H9 (cell line): ENCODE measurements around the gene UVSSA. TPM values are rescaled to one million over a fixed set of nuclear protein-coding genes. Genes with fewer than 3 reads are reported as not detected.

Experiments
- DNase-seq: peaks from one replicate; pipeline ENCODE4 v3.0.0-alpha.2; 2017
- H2AFZ ChIP-seq: one replicate; pipeline ENCODE4 v1.6.1; 2013; ENCODE audit warnings: mild to moderate bottlenecking, low read length, control low read depth, moderate library complexity
- H2AK5ac ChIP-seq: 2 replicates; pipeline ENCODE4 v1.6.1; 2013; ENCODE audit warnings: low read length, control low read depth, mixed read lengths; ENCODE audit not compliant: insufficient read length
- H2BK120ac ChIP-seq: one replicate; pipeline ENCODE4 v1.6.1; 2013; ENCODE audit warnings: low read depth, mild to moderate bottlenecking, low read length, control low read depth, inconsistent platforms; ENCODE audit not compliant: poor library complexity, severe bottlenecking
- H2BK12ac ChIP-seq: 2 replicates; pipeline ENCODE4 v1.6.1; 2013; ENCODE audit warnings: low read length, control low read depth, mixed read lengths, low read depth; ENCODE audit not compliant: insufficient read length
- H2BK15ac ChIP-seq: 2 replicates; pipeline ENCODE4 v1.6.1; 2013; ENCODE audit warnings: low read depth, low read length, control low read depth
- H2BK20ac ChIP-seq: one replicate; pipeline ENCODE4 v1.6.1; 2013; ENCODE audit warnings: low read depth, mild to moderate bottlenecking, low read length, control low read depth, inconsistent platforms; ENCODE audit not compliant: poor library complexity, severe bottlenecking
- H2BK5ac ChIP-seq: 2 replicates; pipeline ENCODE4 v1.6.1; 2013; ENCODE audit warnings: low read length, control low read depth, mixed read lengths; ENCODE audit not compliant: insufficient read length
- H3K14ac ChIP-seq: 2 replicates; pipeline ENCODE4 v1.6.1; 2013; ENCODE audit warnings: low read length, control low read depth; ENCODE audit not compliant: insufficient read depth
- H3K18ac ChIP-seq: 2 replicates; pipeline ENCODE4 v1.6.1; 2013; ENCODE audit warnings: low read depth, mild to moderate bottlenecking, mixed read lengths, low read length, control low read depth; ENCODE audit not compliant: insufficient read length
- H3K23ac ChIP-seq: 2 replicates; pipeline ENCODE4 v1.6.1; 2013; ENCODE audit warnings: low read length, control low read depth, mixed read lengths, low read depth; ENCODE audit not compliant: insufficient read length
- H3K23me2 ChIP-seq: 2 replicates; pipeline ENCODE4 v1.6.1; 2013; ENCODE audit warnings: low read depth, mild to moderate bottlenecking, mixed read lengths, low read length, control low read depth; ENCODE audit not compliant: insufficient read length, poor library complexity, severe bottlenecking
- H3K27ac ChIP-seq: 2 replicates; pipeline ENCODE4 v1.5.1; 2013; ENCODE audit warnings: low read length, control low read depth, mixed read lengths, low read depth; ENCODE audit not compliant: insufficient read length
- H3K27me3 ChIP-seq: 2 replicates; pipeline ENCODE4 v1.6.1; 2013; ENCODE audit warnings: low read length, control low read depth, inconsistent platforms; ENCODE audit not compliant: insufficient read depth
- H3K4ac ChIP-seq: 2 replicates; pipeline ENCODE4 v1.6.1; 2013; ENCODE audit warnings: low read depth, mild to moderate bottlenecking, control low read depth, inconsistent platforms, low read length, moderate library complexity
- H3K4me1 ChIP-seq: 2 replicates; pipeline ENCODE4 v1.6.1; 2013; ENCODE audit warnings: low read length, control low read depth, inconsistent platforms; ENCODE audit not compliant: insufficient read depth
- H3K4me2 ChIP-seq: 2 replicates; pipeline ENCODE4 v1.6.1; 2013; ENCODE audit warnings: low read length, control low read depth, mixed read lengths; ENCODE audit not compliant: insufficient read length, insufficient read depth
- H3K56ac ChIP-seq: 2 replicates; pipeline ENCODE4 v1.6.1; 2013; ENCODE audit warnings: low read depth, mild to moderate bottlenecking, mixed read lengths, low read length, control low read depth; ENCODE audit not compliant: insufficient read length
- H3K79me1 ChIP-seq: 2 replicates; pipeline ENCODE4 v1.6.1; 2013; ENCODE audit warnings: low read depth, mild to moderate bottlenecking, moderate library complexity, low read length, control low read depth, inconsistent platforms; ENCODE audit not compliant: insufficient read depth, poor library complexity, severe bottlenecking
- H3K79me2 ChIP-seq: 2 replicates; pipeline ENCODE4 v1.6.1; 2013; ENCODE audit warnings: low read length, control low read depth, inconsistent platforms; ENCODE audit not compliant: insufficient read depth
- H3K9ac ChIP-seq: 2 replicates; pipeline ENCODE4 v1.6.1; 2013; ENCODE audit warnings: low read length, control low read depth, mixed read lengths; ENCODE audit not compliant: insufficient read length; ENCODE audit errors: extremely low read depth
- H3K9me3 ChIP-seq: one replicate; pipeline ENCODE4 v1.6.1; 2013; ENCODE audit warnings: low read depth, low read length, inconsistent platforms; ENCODE audit not compliant: control insufficient read depth
- H3T11ph ChIP-seq: one replicate; pipeline ENCODE4 v1.6.1; 2013; ENCODE audit warnings: mild to moderate bottlenecking, low read length, control low read depth, inconsistent platforms
- H4K20me1 ChIP-seq: one replicate; pipeline ENCODE4 v1.6.1; 2013; ENCODE audit not compliant: control insufficient read depth, insufficient read length, insufficient read depth
- H4K5ac ChIP-seq: 2 replicates; pipeline ENCODE4 v1.6.1; 2013; ENCODE audit warnings: low read depth, mild to moderate bottlenecking, mixed read lengths, low read length, control low read depth; ENCODE audit not compliant: insufficient read length
- H4K8ac ChIP-seq: replicated peaks from 2 replicates; pipeline ENCODE4 v1.6.1; 2013; ENCODE audit warnings: low read length, control low read depth, mixed read lengths, low read depth; ENCODE audit not compliant: insufficient read length
- H4K91ac ChIP-seq: 2 replicates; pipeline ENCODE4 v1.6.1; 2013; ENCODE audit warnings: low read depth, mild to moderate bottlenecking, moderate library complexity, mixed read lengths, low read length, control low read depth; ENCODE audit not compliant: insufficient read length
- H3K27ac Mint-ChIP-seq, 3 experiments: 2 replicates in 2 of 3; 3 replicates in 1 of 3; pipeline ENCODE4 v1.8.0; 2020 to 2021; ENCODE audit warnings: mixed read lengths in 3 of 3, mild to moderate bottlenecking in 1 of 3, moderate library complexity in 1 of 3
- H3K27me3 Mint-ChIP-seq: 2 replicates; pipeline ENCODE4 v1.8.0; 2021; ENCODE audit warnings: low read depth, mild to moderate bottlenecking, moderate library complexity, mixed read lengths
- H3K36me3 Mint-ChIP-seq, 3 experiments: 2 replicates in 2 of 3; 3 replicates in 1 of 3; pipeline ENCODE4 v1.8.0; 2020 to 2021; ENCODE audit warnings: low read depth in 3 of 3, mixed read lengths in 3 of 3; ENCODE audit not compliant: insufficient read depth in 1 of 3
- H3K4me1 Mint-ChIP-seq, 2 experiments: 2 replicates each; pipeline ENCODE4 v1.8.0; 2020; ENCODE audit warnings: mixed read lengths in 2 of 2
- H3K4me3 Mint-ChIP-seq, 2 experiments: 2 replicates in 1 of 2; 3 replicates in 1 of 2; pipeline ENCODE4 v1.8.0; 2020 to 2021; ENCODE audit warnings: mild to moderate bottlenecking in 2 of 2, mixed read lengths in 2 of 2, moderate library complexity in 1 of 2
- H3K9me3 Mint-ChIP-seq, 2 experiments: 2 replicates in 1 of 2; 3 replicates in 1 of 2; pipeline ENCODE4 v1.8.0; 2020; ENCODE audit warnings: mild to moderate bottlenecking in 2 of 2, mixed read lengths in 2 of 2, moderate library complexity in 1 of 2
- WGBS: extraction: QIAGEN DNeasy Blood & Tissue Kit; methylation state at CpG from one replicate; pipeline ENCODE4 v1.1.7; 2013; ENCODE audit warnings: missing lambda C conversion rate, low lambda C conversion rate, mixed read lengths; ENCODE audit not compliant: insufficient read length; ENCODE audit errors: extremely low coverage; 5-methylcytosine and 5-hydroxymethylcytosine counted together
- total RNA-seq: library from RNA; stranded (reverse); gene quantifications from 2 replicates; pipeline ENCODE4 v1.2.1, GENCODE V29; 2021
- TF ChIP-seq, protein P1 (sequence below): fragments of 200-600 bp; sonication (generic); conservative IDR thresholded peaks from 3 replicates; pipeline ENCODE4 v1.8.0; 2021; ENCODE audit warnings: antibody characterized with exemption, mild to moderate bottlenecking

The UVSSA gene
- total RNA-seq, 1 experiment from 2014 or later = 15.9 TPM

GRCh38 chr4:1364748-1365147, 17.7 kb downstream of the UVSSA start:
- Histone ChIP-seq H3K79me1 (no peaks in the 10 kb centered on the region), H3K9ac (no peak overlapping the region), H3K4me2 (no peak overlapping the region), H2BK5ac (no peak overlapping the region), H3K18ac (no peak overlapping the region), H3K23ac (no peak overlapping the region), H4K91ac (no peak overlapping the region), H3K4ac (no peak overlapping the region), H3K27me3 (no peaks in the 10 kb centered on the region), H3K79me2 (no peaks in the 10 kb centered on the region), H2BK20ac (no peak overlapping the region), H2BK12ac (no peak overlapping the region), H3T11ph (no peak overlapping the region), H4K20me1 (no peaks in the 10 kb centered on the region), H2AFZ (no peak overlapping the region), H4K5ac (no peak overlapping the region), H3K23me2 (no peaks in the 10 kb centered on the region), H3K27ac (no peak overlapping the region), H3K4me1 (no peaks in the 10 kb centered on the region), H4K8ac (no peak overlapping the region), H2BK120ac (no peak overlapping the region), H3K56ac (no peak overlapping the region), H3K14ac (no peak overlapping the region), H2BK15ac (no peak overlapping the region), H3K9me3 (no peaks in the 10 kb centered on the region), H2AK5ac (no peak overlapping the region)
- no peak for DNase-seq
- Mint-ChIP-seq H3K9me3 (no peaks in the 10 kb centered on the region), H3K27ac (no peak overlapping the region), H3K4me1 (peaks cover 5 to 6% of the 10 kb centered on the region in 2 experiments; a peak in 1 of 4 replicates), H3K4me3 (no peak overlapping the region), H3K36me3 (peaks cover 0 to 3% (median 0%) of the 10 kb centered on the region in 3 experiments; a peak in 3 of 7 replicates), H3K27me3 (no peaks in the 10 kb centered on the region)
- no CpG with 5 or more reads among the region's 13 CpGs for WGBS
- TF ChIP-seq, protein P1, sequence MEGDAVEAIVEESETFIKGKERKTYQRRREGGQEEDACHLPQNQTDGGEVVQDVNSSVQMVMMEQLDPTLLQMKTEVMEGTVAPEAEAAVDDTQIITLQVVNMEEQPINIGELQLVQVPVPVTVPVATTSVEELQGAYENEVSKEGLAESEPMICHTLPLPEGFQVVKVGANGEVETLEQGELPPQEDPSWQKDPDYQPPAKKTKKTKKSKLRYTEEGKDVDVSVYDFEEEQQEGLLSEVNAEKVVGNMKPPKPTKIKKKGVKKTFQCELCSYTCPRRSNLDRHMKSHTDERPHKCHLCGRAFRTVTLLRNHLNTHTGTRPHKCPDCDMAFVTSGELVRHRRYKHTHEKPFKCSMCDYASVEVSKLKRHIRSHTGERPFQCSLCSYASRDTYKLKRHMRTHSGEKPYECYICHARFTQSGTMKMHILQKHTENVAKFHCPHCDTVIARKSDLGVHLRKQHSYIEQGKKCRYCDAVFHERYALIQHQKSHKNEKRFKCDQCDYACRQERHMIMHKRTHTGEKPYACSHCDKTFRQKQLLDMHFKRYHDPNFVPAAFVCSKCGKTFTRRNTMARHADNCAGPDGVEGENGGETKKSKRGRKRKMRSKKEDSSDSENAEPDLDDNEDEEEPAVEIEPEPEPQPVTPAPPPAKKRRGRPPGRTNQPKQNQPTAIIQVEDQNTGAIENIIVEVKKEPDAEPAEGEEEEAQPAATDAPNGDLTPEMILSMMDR = no peak
